Peyer's patch (tissue), 4 donors: Measurements from ENCODE around the gene LIN7B. TPM values are rescaled to one million over a fixed set of nuclear protein-coding genes. Genes with fewer than 3 reads are reported as not detected.
"Not testable (repeated sequence)": the region's sequence is repeated elsewhere in the genome, so short reads cannot be mapped to it uniquely, and the experiment has no call there.

ENCODE experiments used
- DNase-seq, 3 donors: peaks; one replicate each; pipeline ENCODE4 v3.0.0-alpha.2; 2017 to 2019
- H3K27ac ChIP-seq, 4 donors: fragments of 200-600 bp; sonication (generic); one replicate each; pipeline ENCODE4 v1.5.1; 2016 to 2019
- H3K27me3 ChIP-seq, 2 donors: fragments of 200-600 bp; sonication (generic); one replicate each; pipeline ENCODE4 v1.5.1; 2019
- H3K36me3 ChIP-seq, 3 donors: fragments of 200-600 bp; sonication (generic); one replicate each; pipeline ENCODE4 v1.5.1; 2016 to 2019
- H3K4me1 ChIP-seq, 4 donors: fragments of 200-600 bp; sonication (generic); one replicate each; pipeline ENCODE4 v1.5.1; 2016 to 2019
- H3K4me3 ChIP-seq, 4 donors: fragments of 200-600 bp; sonication (generic); 1 replicate in 3 of 4; 2 replicates in 1 of 4; pipeline ENCODE4 v1.5.1; 2016 to 2019; ENCODE audit warnings: mild to moderate bottlenecking in 1 of 4
- H3K9me3 ChIP-seq, 4 donors: fragments of 200-600 bp; sonication (generic); one replicate each; pipeline ENCODE4 v1.5.1; 2016 to 2019; ENCODE audit warnings: mild to moderate bottlenecking in 1 of 4
- POLR2A ChIP-seq, 2 donors: fragments of 450-650 bp; IDR thresholded peaks; one replicate each; pipeline ENCODE4 v1.5.1; 2017; ENCODE audit warnings: antibody characterized with exemption in 2 of 2, mild to moderate bottlenecking in 2 of 2, moderate library complexity in 2 of 2
- total RNA-seq, 4 donors: library from RNA; depleted of rRNA; stranded (reverse); fragments of >200 nt; gene quantifications; one replicate each; pipeline ENCODE4 v1.1.0, GENCODE V29; 2016
- TF ChIP-seq, protein P1 (sequence below), 6 experiments: fragments of 450-650 bp in 4 of 6; fragments of 200-600 bp in 2 of 6; sonication (generic) in 1 of 6; IDR thresholded peaks; one replicate each; pipeline ENCODE4 v1.5.1; 2017 to 2019; ENCODE audit warnings: antibody characterized with exemption in 6 of 6, mild to moderate bottlenecking in 3 of 6, moderate library complexity in 1 of 6

LIN7B gene
- total RNA-seq, 4 donors from 2014 or later, result 13.5 to 29.4 (median 18.0) TPM; not detected in 1

DNA sequence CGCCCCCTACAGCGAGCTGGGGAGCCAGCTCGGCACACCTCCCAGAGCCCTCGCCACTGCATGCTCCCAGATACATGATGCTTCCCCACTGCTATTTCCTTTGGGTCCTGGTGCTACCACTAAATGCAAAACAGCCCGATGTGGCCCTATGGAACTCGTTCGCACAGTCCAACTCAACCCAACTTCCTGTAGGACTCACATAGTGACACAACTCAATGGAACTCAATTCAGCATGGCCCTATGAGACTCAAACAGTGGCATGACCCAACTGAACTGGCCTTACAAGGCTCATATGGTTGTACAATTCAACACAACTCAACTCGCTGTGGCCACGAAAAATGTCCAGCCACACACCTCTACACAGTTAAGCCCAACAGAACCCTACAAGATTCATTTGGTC, 45.1 kb upstream of the LIN7B start:
- H3K36me3 ChIP-seq, result no peaks in the 10 kb centered on the region
- no peaks in the 10 kb centered on the region for H3K9me3 ChIP-seq
- peaks cover 0 to 36% of the 10 kb centered on the region in 2 donors for H3K27me3 ChIP-seq
- DNase-seq, result no peak
- TF ChIP-seq, protein P1, sequence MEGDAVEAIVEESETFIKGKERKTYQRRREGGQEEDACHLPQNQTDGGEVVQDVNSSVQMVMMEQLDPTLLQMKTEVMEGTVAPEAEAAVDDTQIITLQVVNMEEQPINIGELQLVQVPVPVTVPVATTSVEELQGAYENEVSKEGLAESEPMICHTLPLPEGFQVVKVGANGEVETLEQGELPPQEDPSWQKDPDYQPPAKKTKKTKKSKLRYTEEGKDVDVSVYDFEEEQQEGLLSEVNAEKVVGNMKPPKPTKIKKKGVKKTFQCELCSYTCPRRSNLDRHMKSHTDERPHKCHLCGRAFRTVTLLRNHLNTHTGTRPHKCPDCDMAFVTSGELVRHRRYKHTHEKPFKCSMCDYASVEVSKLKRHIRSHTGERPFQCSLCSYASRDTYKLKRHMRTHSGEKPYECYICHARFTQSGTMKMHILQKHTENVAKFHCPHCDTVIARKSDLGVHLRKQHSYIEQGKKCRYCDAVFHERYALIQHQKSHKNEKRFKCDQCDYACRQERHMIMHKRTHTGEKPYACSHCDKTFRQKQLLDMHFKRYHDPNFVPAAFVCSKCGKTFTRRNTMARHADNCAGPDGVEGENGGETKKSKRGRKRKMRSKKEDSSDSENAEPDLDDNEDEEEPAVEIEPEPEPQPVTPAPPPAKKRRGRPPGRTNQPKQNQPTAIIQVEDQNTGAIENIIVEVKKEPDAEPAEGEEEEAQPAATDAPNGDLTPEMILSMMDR (IDR thresholded peaks at IDR 0.05), result no peak
- TF ChIP-seq POLR2A (IDR thresholded peaks at IDR 0.05), result no peak
- no peak overlapping the region for H3K27ac ChIP-seq
- H3K4me1 ChIP-seq, result peaks cover 0 to 15% (median 5%) of the 10 kb centered on the region in 4 donors
- no peak overlapping the region for H3K4me3 ChIP-seq

- Histone ChIP-seq H3K4me1 (peaks cover 0 to 4% (median 0%) of the 10 kb centered on the region in 4 donors), H3K4me3 (no peak overlapping the region), H3K9me3 (no peaks in the 10 kb centered on the region), H3K27ac (no peak overlapping the region), H3K36me3 (no peaks in the 10 kb centered on the region), H3K27me3 (peaks cover 0 to 26% of the 10 kb centered on the region in 2 donors)
- TF ChIP-seq, protein P1 (IDR thresholded peaks at IDR 0.05), result no peak
- TF ChIP-seq POLR2A (IDR thresholded peaks at IDR 0.05), result no peak
- DNase-seq, result no peak
These were observed 43.8 kb upstream of the LIN7B start for GRCh38 chr19:49070416-49070815.

GRCh38 chr19:49071860-49072547, 42.2 kb upstream of the LIN7B start:
- Histone ChIP-seq H3K9me3 (no peaks in the 10 kb centered on the region), H3K4me3 (peak overlapping the region in 1 of 4 donors; percentile 23), H3K27me3 (peaks cover 0 to 26% of the 10 kb centered on the region in 2 donors), H3K27ac (no peak overlapping the region), H3K36me3 (no peaks in the 10 kb centered on the region), H3K4me1 (peaks cover 0 to 4% (median 0%) of the 10 kb centered on the region in 4 donors)
- DNase-seq, result no peak
- TF ChIP-seq, protein P1 (IDR thresholded peaks at IDR 0.05), result no peak
- TF ChIP-seq POLR2A (IDR thresholded peaks at IDR 0.05), result no peak

DNA sequence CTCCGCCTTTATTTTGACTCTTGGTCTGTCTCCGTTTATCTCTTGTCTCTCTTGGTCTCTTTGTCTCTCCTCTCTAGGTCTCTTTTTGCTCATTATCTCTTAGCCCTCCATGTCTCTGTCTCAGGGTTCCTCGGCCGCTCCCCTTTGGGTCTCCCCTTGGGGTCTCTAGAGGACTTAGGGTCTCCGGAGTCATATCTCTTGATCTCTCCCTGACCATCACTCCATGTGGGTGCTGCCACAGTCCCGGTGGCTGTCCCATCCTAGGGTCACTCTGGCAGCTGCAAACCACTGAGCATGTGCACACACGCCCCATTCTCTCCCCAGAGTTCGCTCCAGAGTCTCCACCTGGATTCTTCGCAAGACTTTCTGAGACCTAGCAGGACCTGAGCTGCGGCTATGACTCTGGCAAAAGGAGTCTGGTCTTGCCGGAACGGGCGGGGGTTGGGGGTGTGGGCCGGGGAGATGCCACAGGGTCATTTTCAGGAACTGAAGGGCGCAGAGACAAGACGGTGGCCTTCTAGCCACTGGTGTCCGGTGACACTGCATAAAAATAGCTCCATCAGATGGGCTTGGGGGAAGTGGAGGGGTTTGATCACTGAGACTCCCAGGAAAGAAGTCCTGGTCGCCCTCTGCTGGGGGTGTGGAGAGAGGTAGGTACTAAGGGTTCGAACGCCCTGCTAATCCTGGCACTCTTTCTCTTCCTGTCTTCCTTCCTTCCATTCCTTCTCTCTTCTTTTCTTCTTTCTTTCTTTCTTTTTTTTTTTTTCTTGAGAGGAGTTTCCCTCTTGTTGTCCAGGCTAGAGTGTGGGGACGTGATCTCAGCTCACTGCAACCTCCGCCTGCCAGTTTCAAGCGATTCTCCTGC, 40.4 kb upstream of the LIN7B start:
- no peak overlapping the region for H3K27ac ChIP-seq
- no peaks in the 10 kb centered on the region for H3K9me3 ChIP-seq
- DNase-seq, result no peak
- H3K4me3 ChIP-seq, result no peak overlapping the region
- H3K27me3 ChIP-seq, result peaks cover 0 to 21% of the 10 kb centered on the region in 2 donors
- no peaks in the 10 kb centered on the region for H3K36me3 ChIP-seq
- TF ChIP-seq, protein P1 (IDR thresholded peaks at IDR 0.05), result no peak
- peaks cover 0 to 4% (median 0%) of the 10 kb centered on the region in 4 donors for H3K4me1 ChIP-seq

GRCh38 chr19:49074869-49075268, 39.3 kb upstream of the LIN7B start:
- DNase-seq, result peak; percentile 35 to 86 (median 75)
- TF ChIP-seq, protein P1 (IDR thresholded peaks at IDR 0.05), result peak; percentile 26 to 86 (median 72)
- not testable (repeated sequence) for H3K4me3 ChIP-seq, H3K4me1 ChIP-seq, H3K27ac ChIP-seq, H3K36me3 ChIP-seq, H3K9me3 ChIP-seq
- H3K27me3 ChIP-seq, result peaks cover 0 to 21% of the 10 kb centered on the region in 2 donors
